DND-41 (cell line): ENCODE results near the gene SLC2A9.

Experiments
- CTCF ChIP-seq: IDR thresholded peaks from 2 replicates; pipeline ENCODE4 v1.5.1; 2012; ENCODE audit warnings: borderline replicate concordance, low read length, moderate library complexity, mild to moderate bottlenecking; ENCODE audit not compliant: poor library complexity, severe bottlenecking; ENCODE audit errors: extremely low read depth
- EZH2 ChIP-seq: IDR thresholded peaks from 3 replicates; pipeline ENCODE4 v1.6.1; 2012; ENCODE audit warnings: borderline replicate concordance, low read depth, mild to moderate bottlenecking, moderate library complexity, low read length, inconsistent platforms; ENCODE audit not compliant: severe bottlenecking

GRCh38 chr4:9889306-9889705 lies 132.0 kb downstream of the SLC2A9 start:
- no peak for TF ChIP-seq EZH2
- TF ChIP-seq CTCF: no peak
